ENCODE measurements around the gene ATAT1. TPM values are rescaled to one million over a fixed set of nuclear protein-coding genes. Genes with fewer than 3 reads are reported as not detected.

Gene ATAT1
- total RNA-seq, 1 donor, result 4.7 TPM

DNA sequence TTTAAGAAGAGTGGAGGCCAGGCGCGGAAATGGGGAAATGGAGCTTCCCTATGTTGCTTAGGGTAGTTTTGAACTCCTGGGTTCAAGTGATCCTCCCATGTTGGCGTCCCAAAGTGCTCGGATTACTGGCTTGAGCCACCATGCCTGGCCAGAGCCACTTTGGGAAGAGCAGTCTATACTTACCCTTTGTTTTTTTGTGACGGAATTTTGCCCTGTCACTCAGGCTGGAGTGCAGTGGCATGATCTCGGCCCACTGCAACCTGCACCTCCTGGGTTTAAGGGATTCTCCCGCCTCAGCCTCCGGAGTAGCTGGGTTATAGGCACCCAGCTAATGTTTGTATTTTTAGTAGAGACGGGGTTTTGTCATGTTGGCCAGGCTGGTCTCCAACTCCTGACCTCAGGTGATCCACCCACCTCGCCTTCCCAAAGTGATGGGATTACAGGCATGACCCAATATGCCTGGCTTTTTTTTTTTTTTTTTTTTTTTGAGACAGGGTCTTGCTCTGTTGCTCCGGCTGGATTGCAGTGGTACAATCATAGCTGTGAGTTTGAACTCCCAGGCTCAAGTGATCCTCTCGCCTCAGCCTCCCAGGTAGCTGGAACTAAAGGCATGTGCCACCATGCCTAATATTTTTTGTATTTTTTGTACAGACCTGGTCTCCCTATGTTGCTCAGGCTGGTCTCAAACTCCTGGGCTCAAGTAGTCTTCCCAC, 27.6 kb upstream of the ATAT1 start:
- DNase-seq (ENCODE audit: insufficient read length, low spot score, missing footprints), result no peak
- Histone ChIP-seq H3K27ac (ENCODE audit: low read depth, low read length) (no peak overlapping the region), H3K4me2 (ENCODE audit: insufficient read depth, low read length) (no peak overlapping the region), H3K9me3 (ENCODE audit: low read depth, low read length) (no peaks in the 10 kb centered on the region), H4K20me1 (ENCODE audit: insufficient read depth, low read length) (peaks cover 19% of the 10 kb centered on the region), H2AFZ (ENCODE audit: low read length) (no peak overlapping the region), H3K27me3 (ENCODE audit: insufficient read depth, low read length) (no peaks in the 10 kb centered on the region), H3K4me3 (ENCODE audit: insufficient read depth, low read length) (no peak overlapping the region), H3K36me3 (ENCODE audit: insufficient read depth, low read length) (peaks cover 51% of the 10 kb centered on the region), H3K79me2 (ENCODE audit: insufficient read depth, low read length) (no peaks in the 10 kb centered on the region), H3K4me1 (ENCODE audit: insufficient read depth, low read length) (no peaks in the 10 kb centered on the region)
- TF ChIP-seq, protein P1, sequence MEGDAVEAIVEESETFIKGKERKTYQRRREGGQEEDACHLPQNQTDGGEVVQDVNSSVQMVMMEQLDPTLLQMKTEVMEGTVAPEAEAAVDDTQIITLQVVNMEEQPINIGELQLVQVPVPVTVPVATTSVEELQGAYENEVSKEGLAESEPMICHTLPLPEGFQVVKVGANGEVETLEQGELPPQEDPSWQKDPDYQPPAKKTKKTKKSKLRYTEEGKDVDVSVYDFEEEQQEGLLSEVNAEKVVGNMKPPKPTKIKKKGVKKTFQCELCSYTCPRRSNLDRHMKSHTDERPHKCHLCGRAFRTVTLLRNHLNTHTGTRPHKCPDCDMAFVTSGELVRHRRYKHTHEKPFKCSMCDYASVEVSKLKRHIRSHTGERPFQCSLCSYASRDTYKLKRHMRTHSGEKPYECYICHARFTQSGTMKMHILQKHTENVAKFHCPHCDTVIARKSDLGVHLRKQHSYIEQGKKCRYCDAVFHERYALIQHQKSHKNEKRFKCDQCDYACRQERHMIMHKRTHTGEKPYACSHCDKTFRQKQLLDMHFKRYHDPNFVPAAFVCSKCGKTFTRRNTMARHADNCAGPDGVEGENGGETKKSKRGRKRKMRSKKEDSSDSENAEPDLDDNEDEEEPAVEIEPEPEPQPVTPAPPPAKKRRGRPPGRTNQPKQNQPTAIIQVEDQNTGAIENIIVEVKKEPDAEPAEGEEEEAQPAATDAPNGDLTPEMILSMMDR (IDR thresholded peaks at IDR 0.05; ENCODE audit: extremely low read depth, low read depth, low read length), result no peak

DNA sequence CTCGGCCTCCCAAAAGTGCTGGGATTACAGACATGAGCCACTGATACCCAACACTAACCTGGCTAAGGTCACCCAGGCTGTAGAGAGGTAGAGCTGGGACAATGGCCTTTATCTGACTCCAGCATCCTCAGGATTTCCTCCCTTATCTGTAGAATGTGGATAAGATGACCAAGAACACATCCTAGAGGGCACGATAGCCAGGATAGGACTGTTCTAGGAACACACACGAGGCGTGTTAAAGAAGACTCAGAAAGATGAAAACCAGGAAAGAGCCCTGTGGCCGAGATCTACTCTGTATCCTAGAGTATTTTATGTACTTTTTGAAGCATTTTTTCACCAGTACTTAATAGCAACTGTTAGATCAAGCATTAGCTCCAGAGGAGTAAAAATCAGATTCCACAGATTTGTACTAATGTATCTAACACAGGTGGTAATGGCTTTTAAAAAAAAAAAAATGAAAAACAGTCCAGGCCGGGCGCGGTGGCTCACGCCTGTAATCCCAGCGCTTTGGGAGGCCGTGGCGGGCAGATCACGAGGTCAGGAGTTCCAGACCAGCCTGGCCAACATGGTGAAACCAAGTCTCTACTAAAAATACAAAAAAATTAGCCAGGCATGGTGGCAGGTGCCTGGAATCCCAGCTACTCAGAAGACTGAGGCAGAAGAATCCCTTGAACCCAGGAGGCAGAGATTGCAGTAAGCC, 26.9 kb upstream of the ATAT1 start:
- Histone ChIP-seq H3K9me3 (ENCODE audit: low read depth, low read length) (no peaks in the 10 kb centered on the region), H3K4me3 (ENCODE audit: insufficient read depth, low read length) (no peak overlapping the region), H3K36me3 (ENCODE audit: insufficient read depth, low read length) (peaks cover 52% of the 10 kb centered on the region), H4K20me1 (ENCODE audit: insufficient read depth, low read length) (peaks cover 22% of the 10 kb centered on the region), H3K4me1 (ENCODE audit: insufficient read depth, low read length) (no peaks in the 10 kb centered on the region), H3K27ac (ENCODE audit: low read depth, low read length) (no peak overlapping the region), H3K4me2 (ENCODE audit: insufficient read depth, low read length) (no peak overlapping the region), H2AFZ (ENCODE audit: low read length) (no peak overlapping the region), H3K79me2 (ENCODE audit: insufficient read depth, low read length) (no peaks in the 10 kb centered on the region), H3K27me3 (ENCODE audit: insufficient read depth, low read length) (no peaks in the 10 kb centered on the region)
- TF ChIP-seq, protein P1 (IDR thresholded peaks at IDR 0.05; ENCODE audit: extremely low read depth, low read depth, low read length), result no peak
- no peak for DNase-seq (ENCODE audit: insufficient read length, low spot score, missing footprints)

DNA sequence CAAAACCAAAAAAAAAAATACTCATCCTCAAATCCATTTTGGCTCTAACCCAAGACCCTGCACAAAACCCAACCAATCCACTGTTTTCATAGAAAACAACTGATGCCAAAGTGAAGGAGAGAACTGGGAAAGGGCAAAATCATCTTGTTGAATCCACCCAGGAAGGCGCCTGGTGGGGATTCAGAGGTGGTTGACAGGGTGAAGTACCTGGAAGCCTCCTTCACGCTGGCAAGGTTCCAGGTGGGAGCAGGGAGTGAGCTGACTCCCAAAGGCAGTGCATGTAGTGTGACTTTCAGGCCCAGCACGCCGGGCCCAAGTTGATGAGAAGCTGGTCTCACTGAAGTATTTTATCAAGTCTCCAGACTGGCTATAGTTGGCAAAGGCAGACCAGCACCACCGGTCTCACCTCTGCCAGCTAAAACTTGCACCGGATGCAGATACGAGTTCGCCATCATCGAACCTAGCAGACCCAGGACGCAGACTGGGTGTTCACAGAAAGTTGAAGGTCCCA, 26.2 kb upstream of the ATAT1 start:
- Histone ChIP-seq H3K27me3 (ENCODE audit: insufficient read depth, low read length) (no peaks in the 10 kb centered on the region), H3K9me3 (ENCODE audit: low read depth, low read length) (no peaks in the 10 kb centered on the region), H3K79me2 (ENCODE audit: insufficient read depth, low read length) (no peaks in the 10 kb centered on the region), H2AFZ (ENCODE audit: low read length) (no peak overlapping the region), H3K4me3 (ENCODE audit: insufficient read depth, low read length) (no peak overlapping the region), H3K27ac (ENCODE audit: low read depth, low read length) (no peak overlapping the region), H3K4me1 (ENCODE audit: insufficient read depth, low read length) (no peaks in the 10 kb centered on the region), H3K4me2 (ENCODE audit: insufficient read depth, low read length) (no peak overlapping the region), H3K36me3 (ENCODE audit: insufficient read depth, low read length) (peaks cover 58% of the 10 kb centered on the region), H4K20me1 (ENCODE audit: insufficient read depth, low read length) (peaks cover 22% of the 10 kb centered on the region)
- TF ChIP-seq, protein P1 (IDR thresholded peaks at IDR 0.05; ENCODE audit: extremely low read depth, low read depth, low read length), result no peak
- DNase-seq (ENCODE audit: insufficient read length, low spot score, missing footprints), result no peak

DNA sequence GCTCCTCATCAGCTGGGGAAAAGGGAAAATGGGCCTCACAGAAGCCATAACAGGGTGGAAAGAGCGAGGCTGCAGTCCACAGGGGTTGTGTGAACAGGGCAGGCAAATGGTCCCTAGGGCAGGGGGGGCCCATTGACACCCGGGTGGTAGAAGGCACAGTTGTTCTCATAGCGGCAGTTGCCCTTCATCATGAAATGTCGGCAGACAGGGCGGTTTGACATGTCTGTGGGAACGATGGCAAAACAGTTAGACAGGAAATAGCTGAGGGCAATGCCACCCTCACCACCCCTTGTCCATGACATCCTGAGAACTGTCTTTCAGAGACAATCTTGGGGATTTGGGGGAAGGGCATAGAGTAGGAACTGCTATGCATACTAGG, 25.2 kb upstream of the ATAT1 start:
- H2AFZ ChIP-seq (ENCODE audit: low read length), result no peak overlapping the region
- TF ChIP-seq, protein P1 (IDR thresholded peaks at IDR 0.05; ENCODE audit: extremely low read depth, low read depth, low read length), result no peak
- no peaks in the 10 kb centered on the region for H3K9me3 ChIP-seq (ENCODE audit: low read depth, low read length)
- no peaks in the 10 kb centered on the region for H3K79me2 ChIP-seq (ENCODE audit: insufficient read depth, low read length)
- H3K4me1 ChIP-seq (ENCODE audit: insufficient read depth, low read length), result no peaks in the 10 kb centered on the region
- H3K27me3 ChIP-seq (ENCODE audit: insufficient read depth, low read length), result no peaks in the 10 kb centered on the region
- H3K36me3 ChIP-seq (ENCODE audit: insufficient read depth, low read length), result peaks cover 67% of the 10 kb centered on the region
- no peak for DNase-seq (ENCODE audit: insufficient read length, low spot score, missing footprints)
- no peak overlapping the region for H3K27ac ChIP-seq (ENCODE audit: low read depth, low read length)
- no peak overlapping the region for H3K4me2 ChIP-seq (ENCODE audit: insufficient read depth, low read length)
- peaks cover 24% of the 10 kb centered on the region for H4K20me1 ChIP-seq (ENCODE audit: insufficient read depth, low read length)
- no peak overlapping the region for H3K4me3 ChIP-seq (ENCODE audit: insufficient read depth, low read length)
